C4-2B (cell line): ENCODE results near the gene CDC42BPB.

Experiments
- CTCF ChIP-seq: fragments of 450-650 bp; conservative IDR thresholded peaks from 2 replicates; pipeline ENCODE4 v1.5.1; 2017; ENCODE audit warnings: mild to moderate bottlenecking
- ZFX ChIP-seq: fragments of 450-650 bp; IDR thresholded peaks from 2 replicates; pipeline ENCODE4 v1.6.1; 2017

DNA sequence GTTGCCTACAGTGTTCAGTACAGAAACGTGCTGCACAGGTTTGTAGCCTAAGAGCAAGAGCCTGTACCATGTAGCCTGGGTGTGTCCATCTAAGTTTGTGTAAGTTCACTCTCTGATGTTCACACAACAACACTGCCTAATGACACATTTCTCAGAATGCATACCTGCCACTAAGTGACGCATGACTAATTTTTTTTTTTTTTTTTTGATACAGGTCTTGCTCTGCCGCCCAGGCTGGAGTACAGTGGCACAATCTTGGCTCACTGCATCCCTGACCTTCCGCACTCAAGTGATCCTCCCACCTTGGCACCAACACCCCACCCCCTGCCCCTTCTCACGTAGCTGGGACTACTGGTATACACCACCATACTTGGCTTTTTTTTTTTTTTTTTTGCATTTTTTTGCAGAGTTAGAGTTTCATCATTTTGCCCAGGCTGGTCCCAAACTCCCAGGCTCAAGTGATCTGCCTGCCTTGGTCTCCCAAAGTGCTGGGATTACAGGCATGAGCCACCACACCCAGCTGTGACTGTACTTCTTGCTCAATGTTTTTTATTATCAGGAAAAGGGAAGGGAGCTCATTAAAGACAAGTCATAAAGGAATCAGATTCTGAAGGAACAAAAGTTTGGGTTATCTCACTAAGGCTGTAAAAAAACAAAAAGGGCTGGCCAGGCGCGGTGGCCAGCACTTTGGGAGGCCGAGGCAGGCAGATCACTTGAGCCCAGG, 10.0 kb upstream of the CDC42BPB start:
- no peak for TF ChIP-seq CTCF
- TF ChIP-seq ZFX, result no peak
